DND-41 (cell line): ENCODE results near the gene DESI1.

Experiments used
- CTCF ChIP-seq: IDR thresholded peaks from 2 replicates; pipeline ENCODE4 v1.5.1; 2012; ENCODE audit warnings: borderline replicate concordance, low read length, moderate library complexity, mild to moderate bottlenecking; ENCODE audit not compliant: poor library complexity, severe bottlenecking; ENCODE audit errors: extremely low read depth
- EZH2 ChIP-seq: IDR thresholded peaks from 3 replicates; pipeline ENCODE4 v1.6.1; 2012; ENCODE audit warnings: borderline replicate concordance, low read depth, mild to moderate bottlenecking, moderate library complexity, low read length, inconsistent platforms; ENCODE audit not compliant: severe bottlenecking

GRCh38 chr22:41660416-41660815 lies 39.6 kb upstream of the DESI1 start:
- TF ChIP-seq CTCF (no peak), EZH2 (no peak)
